Right renal cortex interstitium (tissue), 3 donors: ENCODE data around the gene B2M. TPM values are rescaled to one million over a fixed set of nuclear protein-coding genes. Genes with fewer than 3 reads are reported as not detected.
"Not testable (repeated sequence)": the region's sequence is repeated elsewhere in the genome, so short reads cannot be mapped to it uniquely, and the experiment has no call there.

ENCODE experiments used
- DNase-seq, 3 donors: peaks; one replicate each; pipeline ENCODE4 v3.0.0-alpha.2; 2013; ENCODE audit warnings: low read depth in 3 of 3, low spot score in 2 of 3
- polyA plus RNA-seq, 3 donors: library from polyadenylated mRNA; unstranded; fragments of 120-200 nt; gene quantifications; one replicate each; pipeline ENCODE4 v1.2.1, GENCODE V29; 2013; ENCODE audit not compliant: insufficient read length in 3 of 3

The B2M gene
- polyA plus RNA-seq = 1,000 to 10,000 TPM; 1,096 to 1,212 (median 1,151) TPM

- DNase-seq = peak; percentile 94 to 97 (median 95)
Observed at GRCh38 chr15:44711096-44711742, at the start of gene B2M, which contains the start of gene PATL2. Gene B2M (plus strand): TSS chr15:44711517. CDS start chr15:44711547, 30 bp downstream. Gene PATL2 (minus strand): TSS chr15:44711323. CDS start chr15:44676490, 34,833 bp downstream.

DNA sequence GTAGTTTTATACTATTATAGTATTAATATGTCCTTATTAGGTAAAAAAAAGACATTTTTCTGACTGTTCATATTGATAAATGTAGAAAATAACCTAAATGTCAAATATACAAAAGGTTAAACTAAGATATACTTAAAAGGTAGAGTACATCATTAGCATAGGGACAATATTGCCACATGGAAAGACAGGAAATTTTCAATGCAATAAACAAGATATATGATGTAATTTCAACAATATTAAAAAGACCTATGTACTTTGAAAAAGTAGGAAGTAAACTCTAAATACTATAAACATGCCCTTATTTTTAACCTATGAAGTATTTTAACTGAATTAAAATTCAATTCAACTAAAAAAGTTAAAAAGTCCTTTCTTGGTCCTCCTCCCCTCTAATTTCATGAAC is 49.7 kb upstream of the B2M start:
- no peak for DNase-seq

DNA sequence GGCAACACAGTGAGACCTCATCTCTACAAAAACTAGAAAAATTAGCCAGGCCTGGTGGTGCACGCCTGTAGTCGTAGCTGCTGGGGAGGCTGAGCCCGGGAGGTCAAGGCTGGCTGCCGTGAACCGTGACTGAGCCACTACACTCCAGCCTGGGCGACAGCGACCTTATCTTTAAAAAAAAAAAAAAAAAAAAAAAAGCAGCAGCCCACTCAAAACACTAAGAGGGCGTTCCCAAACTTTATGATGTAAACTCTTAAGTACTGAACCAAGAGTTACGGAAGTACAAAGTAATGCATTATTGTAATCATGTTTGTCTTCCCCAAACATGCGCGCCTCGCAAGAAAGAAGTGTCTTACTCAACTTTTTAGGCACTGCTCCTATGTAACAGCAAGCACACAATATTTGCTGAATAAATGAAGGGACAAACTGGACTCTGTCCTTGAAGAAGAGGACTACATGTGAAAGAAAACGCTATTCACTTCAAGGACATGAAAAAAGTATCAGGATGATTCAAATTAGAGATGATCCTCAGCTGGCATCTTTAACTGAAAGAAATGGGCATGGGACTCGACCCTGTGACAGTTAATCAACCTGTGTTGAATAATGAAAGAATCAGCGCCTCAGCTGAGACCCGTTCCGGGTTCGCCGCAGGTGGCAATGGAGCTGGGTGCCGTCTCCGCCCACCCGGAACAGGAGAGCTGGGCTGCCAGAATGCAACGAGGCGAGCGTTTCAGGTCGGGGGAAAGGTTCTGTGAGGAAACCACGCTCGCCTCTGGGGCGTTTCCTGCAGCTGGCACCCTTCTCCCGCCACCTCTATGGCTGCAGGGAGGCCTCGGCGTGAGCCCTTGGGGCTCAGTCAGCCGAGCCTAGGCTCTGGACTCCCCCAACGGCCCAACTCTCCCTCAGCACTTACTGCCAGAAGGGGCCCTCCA is 48.6 kb upstream of the B2M start:
- DNase-seq = peak in 2 of 3 donors; percentile 33 to 53

GRCh38 chr15:44663410-44664308 is 47.7 kb upstream of the B2M start, which contains the start of gene SPG11:
Gene SPG11 (minus strand): TSS chr15:44663662. CDS start chr15:44663647, 15 bp downstream.
- DNase-seq = peak; percentile 93 to 95 (median 93)

DNA sequence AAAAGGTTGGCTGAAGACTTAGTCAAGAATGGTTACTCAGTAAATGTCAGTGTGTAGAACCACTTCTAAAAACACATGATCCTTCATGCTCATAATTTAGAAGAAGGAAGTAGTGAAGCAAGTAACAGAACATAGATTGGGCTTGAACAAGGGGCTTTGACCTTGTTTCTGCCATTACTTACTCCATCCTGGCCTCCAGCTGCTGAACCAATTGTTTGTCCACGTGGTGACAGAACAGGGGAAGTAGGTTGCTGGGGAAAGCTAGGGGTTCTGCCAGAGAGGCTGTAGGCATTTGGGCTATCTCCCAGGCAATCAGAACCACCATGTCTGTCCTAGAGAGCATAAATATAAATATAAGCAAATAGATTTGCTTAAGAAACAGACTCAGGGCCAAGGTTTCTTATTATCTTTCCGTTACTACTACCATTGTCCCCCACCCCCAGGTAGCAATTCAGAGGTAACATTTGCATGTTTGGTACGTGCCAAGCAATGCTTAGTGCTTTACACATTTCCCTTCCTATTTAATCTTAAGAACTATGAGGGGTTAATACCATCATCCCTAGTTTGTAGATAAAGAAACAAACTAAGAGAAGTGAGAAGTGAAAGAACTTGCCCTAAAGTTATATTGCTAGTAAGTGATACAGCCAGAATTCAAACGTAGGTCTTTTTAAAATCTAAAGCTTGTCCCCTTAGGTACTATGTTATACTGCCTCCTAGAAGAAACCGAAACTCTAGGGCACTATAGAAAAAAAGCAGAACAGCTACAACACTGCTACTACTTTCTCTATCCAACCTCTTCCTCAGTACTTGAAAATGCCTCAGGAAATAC is 44.9 kb upstream of the B2M start:
- DNase-seq = no peak

- no peak for DNase-seq
Observed at GRCh38 chr15:44667039-44667360, 44.3 kb upstream of the B2M start.

DNA sequence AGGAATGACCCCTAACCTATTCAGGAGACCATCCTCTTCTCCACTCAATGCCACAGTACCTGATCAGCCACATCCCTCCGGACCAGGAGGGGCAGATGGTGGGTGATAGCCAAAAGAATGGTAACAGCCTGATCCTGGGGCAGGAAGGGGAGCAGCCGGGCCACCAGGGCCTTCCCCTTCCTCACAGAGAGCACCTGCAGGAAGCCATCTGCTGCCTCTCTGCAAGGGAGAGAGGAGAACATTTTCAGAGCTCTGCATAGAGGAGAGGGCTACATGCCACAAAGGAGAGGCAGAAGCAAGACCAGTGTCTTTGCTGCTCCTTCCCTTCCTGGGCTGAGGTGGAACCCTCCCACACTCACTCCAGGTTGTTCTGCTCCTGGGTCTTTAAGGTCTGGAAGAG is 42.4 kb upstream of the B2M start:
- no peak for DNase-seq

DNA sequence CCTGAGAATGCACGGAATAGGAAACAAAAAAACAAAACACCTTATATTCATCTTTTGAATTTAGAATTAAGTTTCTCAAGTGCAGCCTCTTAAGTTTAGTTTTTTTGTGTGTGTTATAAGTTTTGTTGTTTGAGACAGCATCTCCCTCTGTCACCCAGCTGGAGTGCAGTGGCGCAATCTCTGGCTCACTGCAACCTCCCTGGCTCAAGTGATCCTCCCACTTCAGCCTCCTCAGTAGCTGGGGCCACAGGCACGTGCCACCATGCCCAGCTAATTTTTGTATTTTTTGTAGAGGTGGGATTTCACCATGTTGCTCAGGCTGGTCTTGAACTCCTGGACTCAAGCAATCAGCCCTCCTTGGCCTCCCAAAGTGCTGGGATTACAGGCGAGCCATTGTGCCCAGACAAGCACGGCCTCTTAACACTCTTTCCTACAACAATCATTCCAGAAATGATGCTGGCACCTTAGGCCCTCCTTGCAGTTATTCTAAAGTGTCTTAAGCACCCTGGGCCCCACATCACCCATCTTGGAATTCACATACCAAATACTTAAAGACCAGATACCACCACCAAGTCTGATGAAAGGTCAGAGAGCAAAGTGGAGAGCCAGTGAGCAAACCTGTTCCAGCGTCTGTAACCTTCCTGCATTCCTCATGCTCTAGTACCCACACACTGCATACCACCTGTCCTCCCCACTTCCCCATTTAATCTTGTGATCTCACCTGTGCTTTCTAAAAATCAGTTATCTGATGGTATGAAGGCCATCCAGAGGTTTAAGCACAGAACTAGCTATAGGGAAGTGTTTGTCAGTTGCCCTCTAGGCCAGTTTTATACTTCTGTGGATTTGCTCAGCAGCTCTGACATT is 41.0 kb upstream of the B2M start:
- no peak for DNase-seq

GRCh38 chr15:44673639-44674038 is 37.7 kb upstream of the B2M start:
- no peak for DNase-seq

DNA sequence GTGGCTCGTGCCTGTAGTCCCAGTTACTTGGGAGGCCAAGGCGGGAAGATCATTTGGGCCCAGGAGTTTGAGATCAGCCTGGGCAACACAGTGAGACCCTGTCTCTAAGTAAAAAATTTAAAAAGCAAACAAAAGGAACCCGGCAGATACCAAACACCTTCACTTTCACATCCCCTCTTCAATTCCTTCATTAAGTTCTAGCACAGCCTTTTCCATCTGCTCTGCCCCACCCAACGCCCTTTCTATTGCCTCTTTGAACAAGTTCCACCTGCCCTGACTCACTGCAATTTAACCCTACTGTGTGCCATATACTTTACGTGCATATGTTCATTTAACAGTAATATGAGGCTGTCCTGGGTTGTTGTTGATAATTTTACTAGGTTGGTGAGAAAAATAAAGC is 35.4 kb upstream of the B2M start:
- no peak for DNase-seq

DNA sequence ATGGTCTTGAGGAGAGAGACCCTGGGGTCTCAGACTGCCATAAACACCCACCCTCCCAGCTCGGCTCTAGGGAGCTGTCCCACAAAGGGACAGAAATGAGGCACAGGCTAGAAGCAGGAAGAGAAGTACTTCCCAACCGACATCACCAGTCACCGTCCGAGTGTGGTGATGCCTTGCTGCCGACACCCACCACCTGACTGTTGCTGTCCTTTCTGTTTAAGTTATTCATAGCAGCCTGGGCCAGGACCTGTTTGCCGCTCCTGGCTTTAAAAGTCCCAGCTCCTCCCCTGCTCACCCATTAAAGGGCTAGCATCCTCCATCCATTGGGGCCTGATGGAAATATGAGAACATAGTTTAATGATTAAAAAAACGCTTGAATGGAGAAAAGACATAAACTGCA is 34.6 kb upstream of the B2M start:
- no peak for DNase-seq

DNA sequence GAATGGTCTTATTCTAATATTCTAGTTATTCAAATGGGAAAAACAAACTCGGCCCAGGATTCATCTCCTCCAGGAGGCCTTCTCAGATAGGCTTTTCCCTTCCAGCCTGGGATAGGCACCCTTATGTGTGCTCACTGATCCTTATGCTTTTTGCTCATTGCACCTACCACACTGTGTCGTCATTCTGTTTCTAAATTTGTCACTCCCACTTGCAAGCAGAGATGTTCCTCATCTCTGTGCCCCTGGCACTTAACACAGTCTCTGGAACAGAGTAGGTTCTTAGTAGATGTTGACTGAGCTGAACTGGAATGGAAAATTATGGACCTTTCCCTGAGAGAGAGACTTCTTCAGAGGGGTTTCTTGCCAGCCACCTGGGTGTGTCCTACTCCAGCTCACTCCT is 29.1 kb upstream of the B2M start:
- DNase-seq = no peak

DNA sequence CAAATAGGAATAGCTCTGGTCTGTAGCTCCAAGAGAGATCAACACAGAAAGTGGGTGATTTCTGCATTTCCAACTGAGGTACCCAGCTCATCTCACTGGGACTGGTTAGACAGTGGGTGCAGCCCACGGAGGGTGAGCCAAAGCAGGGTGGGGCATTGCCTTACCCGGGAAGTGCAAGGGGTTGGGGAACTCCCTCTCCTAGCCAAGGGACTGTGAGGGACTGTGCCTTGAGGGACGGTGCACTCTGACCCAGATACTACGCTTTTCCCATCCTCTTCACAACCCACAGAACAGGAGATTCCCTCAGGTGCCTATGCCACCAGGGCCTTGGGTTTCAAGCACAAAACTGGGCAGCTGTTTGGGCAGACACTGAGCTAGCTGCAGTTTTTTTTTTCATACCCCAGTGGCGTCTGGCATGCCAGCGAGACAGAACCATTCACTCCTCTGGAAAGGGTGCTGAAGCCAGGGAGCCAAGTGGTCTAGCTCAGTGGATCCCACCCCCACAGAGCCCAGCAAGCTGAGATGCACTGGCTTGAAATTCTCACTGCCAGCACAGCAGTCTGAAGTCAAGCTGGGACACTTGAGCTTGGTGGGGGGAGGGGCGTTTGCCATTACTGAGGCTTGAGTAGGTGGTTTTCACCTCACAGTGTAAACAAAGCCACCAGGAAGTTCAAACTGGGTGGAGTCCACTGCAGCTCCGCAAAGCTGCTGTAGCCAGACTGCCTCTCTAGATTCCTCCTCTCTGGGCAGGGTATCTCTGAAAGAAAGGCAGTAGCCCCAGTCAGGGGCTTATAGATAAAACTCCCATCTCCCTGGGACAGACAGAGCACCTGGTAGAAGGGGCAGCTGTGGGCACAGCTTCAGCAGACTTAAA is 28.3 kb upstream of the B2M start:
- not testable (repeated sequence) for DNase-seq

GRCh38 chr15:44689318-44689717 is 22.0 kb upstream of the B2M start:
- not testable (repeated sequence) for DNase-seq

DNA sequence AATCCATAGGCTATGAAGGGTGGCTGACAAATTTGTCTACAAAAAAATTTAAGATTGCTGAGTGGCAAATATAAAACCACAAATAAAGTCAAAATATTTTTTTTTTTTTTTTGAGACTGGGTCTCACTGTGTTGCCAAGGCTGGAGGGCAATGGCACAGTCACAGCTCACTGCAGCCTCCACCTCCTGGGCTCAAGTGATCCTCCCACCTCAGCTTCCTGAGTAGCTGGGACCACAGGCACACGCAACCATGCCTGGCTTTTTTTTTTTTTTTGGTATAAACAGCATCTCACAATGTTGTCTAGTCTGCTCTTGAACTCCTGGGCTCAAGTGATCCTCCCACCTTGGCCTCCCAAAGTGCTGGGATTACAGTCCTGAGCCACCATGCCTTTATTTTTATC is 21.1 kb upstream of the B2M start:
- not testable (repeated sequence) for DNase-seq

- no peak for DNase-seq
Observed at GRCh38 chr15:44692659-44693058, 18.7 kb upstream of the B2M start.

DNA sequence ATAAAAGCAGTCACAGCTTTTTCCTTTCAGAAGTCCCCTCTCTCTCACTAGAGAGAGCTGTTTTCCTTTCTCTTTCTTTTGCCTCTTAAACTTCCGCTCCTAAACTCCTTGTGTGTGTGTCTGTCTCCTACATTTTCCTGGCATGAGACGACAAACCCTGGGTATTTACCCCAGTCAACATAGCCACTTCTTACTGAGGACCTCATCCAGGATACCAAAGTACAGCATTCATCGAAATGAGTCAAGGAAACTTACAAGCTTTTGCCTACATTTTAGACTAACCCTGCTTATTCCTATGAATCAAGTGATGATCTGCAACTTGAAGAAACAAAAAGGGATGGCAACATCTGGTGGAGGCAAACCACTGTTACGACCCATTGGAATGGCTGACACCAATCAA is 16.9 kb upstream of the B2M start:
- no peak for DNase-seq

GRCh38 chr15:44695294-44695693 is 16.0 kb upstream of the B2M start:
- DNase-seq = no peak
